SK-N-MC (cell line): ENCODE results near the gene RNF135.

Source experiments
- DNase-seq: peaks from one replicate; pipeline ENCODE4 v3.0.0-alpha.2; 2011; ENCODE audit warnings: low read depth, low spot score
- H3K27ac ChIP-seq: fragments of 200-600 bp; sonication (generic); 2 replicates; pipeline ENCODE4 v1.5.1; 2016; ENCODE audit warnings: mixed run types
- H3K36me3 ChIP-seq: fragments of 200-600 bp; sonication (generic); 2 replicates; pipeline ENCODE4 v1.6.1; 2017; ENCODE audit warnings: antibody characterized with exemption, low read length, mixed read lengths; ENCODE audit not compliant: insufficient read depth
- H3K4me3 ChIP-seq: fragments of 200-600 bp; sonication (generic); 2 replicates; pipeline ENCODE4 v1.5.1; 2016
- H3K9ac ChIP-seq: fragments of 200-600 bp; sonication (generic); 2 replicates; pipeline ENCODE4 v1.8.0; 2017; ENCODE audit warnings: mixed run types, mixed read lengths; ENCODE audit not compliant: insufficient read length
- H3K9me3 ChIP-seq: fragments of 200-600 bp; sonication (generic); 2 replicates; pipeline ENCODE4 v1.6.1; 2017; ENCODE audit warnings: low read depth, mild to moderate bottlenecking, antibody characterized with exemption, low read length, moderate library complexity, mixed read lengths
- EZH2 ChIP-seq: fragments of 200-600 bp; sonication (generic); IDR thresholded peaks from one replicate; pipeline ENCODE4 v1.6.1; 2017; ENCODE audit warnings: antibody characterized with exemption
- FOXP2 ChIP-seq: optimal IDR thresholded peaks from 2 replicates; pipeline ENCODE3; 2011; ENCODE audit warnings: mild to moderate bottlenecking, moderate library complexity; ENCODE audit not compliant: insufficient read depth; ENCODE audit errors: extremely low read length, control extremely low read depth
- POLR2AphosphoS5 ChIP-seq: IDR thresholded peaks from 2 replicates; pipeline ENCODE4 v1.6.1; 2012; ENCODE audit warnings: mild to moderate bottlenecking, low read depth, low read length, borderline replicate concordance

RNF135 gene

DNA sequence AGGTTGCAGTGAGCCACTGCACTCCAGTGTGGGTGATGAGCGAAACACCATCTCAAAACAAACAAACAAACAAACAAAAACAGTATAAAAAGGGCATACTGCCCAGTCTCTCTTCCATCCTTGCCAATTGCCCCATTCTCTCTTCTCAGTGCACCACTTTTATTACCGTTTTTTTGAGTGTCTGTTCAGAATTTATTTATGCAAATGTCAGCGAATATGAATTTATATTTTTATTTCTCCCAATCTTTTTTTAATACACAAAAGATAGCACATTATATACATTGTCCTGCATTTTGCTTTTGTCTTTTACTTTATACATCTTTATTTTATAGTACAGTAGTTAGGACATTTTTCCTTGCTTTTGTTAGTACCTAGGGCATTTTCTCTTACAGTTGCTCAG is 19.6 kb downstream of the RNF135 start:
- no peak overlapping the region for H3K9ac ChIP-seq
- H3K4me3 ChIP-seq, result no peak overlapping the region
- no peak for TF ChIP-seq POLR2AphosphoS5
- no peak for TF ChIP-seq EZH2
- TF ChIP-seq FOXP2, result no peak
- no peaks in the 10 kb centered on the region for H3K9me3 ChIP-seq
- no peak for DNase-seq
- no peak overlapping the region for H3K27ac ChIP-seq
- no peaks in the 10 kb centered on the region for H3K36me3 ChIP-seq

- DNase-seq, result no peak
- H3K36me3 ChIP-seq, result no peaks in the 10 kb centered on the region
- no peaks in the 10 kb centered on the region for H3K9me3 ChIP-seq
- H3K4me3 ChIP-seq, result no peak overlapping the region
- TF ChIP-seq POLR2AphosphoS5 (no peak), EZH2 (no peak), FOXP2 (no peak)
- H3K9ac ChIP-seq, result no peak overlapping the region
- no peak overlapping the region for H3K27ac ChIP-seq
Measured at GRCh38 chr17:30992551-30992950, 21.7 kb downstream of the RNF135 start.

GRCh38 chr17:30995347-30995746 is 24.5 kb downstream of the RNF135 start:
- H3K9me3 ChIP-seq, result no peaks in the 10 kb centered on the region
- H3K9ac ChIP-seq, result no peak overlapping the region
- TF ChIP-seq POLR2AphosphoS5, result no peak
- no peak for TF ChIP-seq FOXP2
- no peak for TF ChIP-seq EZH2
- no peak overlapping the region for H3K27ac ChIP-seq
- no peak overlapping the region for H3K4me3 ChIP-seq
- no peaks in the 10 kb centered on the region for H3K36me3 ChIP-seq
- DNase-seq, result no peak

DNA sequence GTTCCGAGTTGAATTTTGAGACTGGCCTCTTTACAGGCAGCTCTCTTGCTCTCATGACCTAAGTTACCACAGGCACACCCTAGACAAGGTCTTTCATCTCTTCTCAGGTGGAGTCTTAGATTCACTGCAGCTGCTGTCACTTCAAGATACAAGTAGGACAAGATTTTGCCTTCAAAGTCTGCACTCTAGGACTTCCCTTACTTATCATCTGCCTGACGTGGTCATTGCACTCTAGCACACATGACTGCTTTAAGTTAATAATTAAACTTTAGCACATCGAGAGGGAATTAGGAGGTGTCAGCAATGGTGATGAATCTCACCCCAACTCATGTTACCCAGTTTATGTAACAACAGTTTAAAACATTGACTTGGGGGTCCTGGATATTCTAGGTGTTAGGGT is 25.6 kb downstream of the RNF135 start:
- no peak for DNase-seq
- Histone ChIP-seq H3K27ac (no peak overlapping the region), H3K4me3 (no peak overlapping the region), H3K36me3 (no peaks in the 10 kb centered on the region), H3K9ac (no peak overlapping the region), H3K9me3 (no peaks in the 10 kb centered on the region)
- TF ChIP-seq EZH2 (no peak), FOXP2 (no peak)

- H3K9ac ChIP-seq, result no peak overlapping the region
- H3K27ac ChIP-seq, result no peak overlapping the region
- DNase-seq, result no peak
- TF ChIP-seq FOXP2 (no peak), EZH2 (no peak), POLR2AphosphoS5 (no peak)
- no peak overlapping the region for H3K4me3 ChIP-seq
- H3K36me3 ChIP-seq, result no peaks in the 10 kb centered on the region
- no peaks in the 10 kb centered on the region for H3K9me3 ChIP-seq
Measured at GRCh38 chr17:30997270-30997669, 26.4 kb downstream of the RNF135 start.

- no peak for DNase-seq
- no peaks in the 10 kb centered on the region for H3K36me3 ChIP-seq
- no peaks in the 10 kb centered on the region for H3K9me3 ChIP-seq
- no peak overlapping the region for H3K9ac ChIP-seq
- TF ChIP-seq EZH2, result no peak
- no peak for TF ChIP-seq POLR2AphosphoS5
- no peak for TF ChIP-seq FOXP2
- H3K27ac ChIP-seq, result no peak overlapping the region
- H3K4me3 ChIP-seq, result no peak overlapping the region
Measured at GRCh38 chr17:30997842-30998241, 27.0 kb downstream of the RNF135 start.

GRCh38 chr17:31002047-31002446 is 31.2 kb downstream of the RNF135 start:
- no peak for DNase-seq
- no peak overlapping the region for H3K4me3 ChIP-seq
- no peak overlapping the region for H3K9ac ChIP-seq
- H3K27ac ChIP-seq, result no peak overlapping the region
- TF ChIP-seq POLR2AphosphoS5, result no peak
- no peak for TF ChIP-seq FOXP2
- no peak for TF ChIP-seq EZH2
- no peaks in the 10 kb centered on the region for H3K9me3 ChIP-seq
- no peaks in the 10 kb centered on the region for H3K36me3 ChIP-seq

DNA sequence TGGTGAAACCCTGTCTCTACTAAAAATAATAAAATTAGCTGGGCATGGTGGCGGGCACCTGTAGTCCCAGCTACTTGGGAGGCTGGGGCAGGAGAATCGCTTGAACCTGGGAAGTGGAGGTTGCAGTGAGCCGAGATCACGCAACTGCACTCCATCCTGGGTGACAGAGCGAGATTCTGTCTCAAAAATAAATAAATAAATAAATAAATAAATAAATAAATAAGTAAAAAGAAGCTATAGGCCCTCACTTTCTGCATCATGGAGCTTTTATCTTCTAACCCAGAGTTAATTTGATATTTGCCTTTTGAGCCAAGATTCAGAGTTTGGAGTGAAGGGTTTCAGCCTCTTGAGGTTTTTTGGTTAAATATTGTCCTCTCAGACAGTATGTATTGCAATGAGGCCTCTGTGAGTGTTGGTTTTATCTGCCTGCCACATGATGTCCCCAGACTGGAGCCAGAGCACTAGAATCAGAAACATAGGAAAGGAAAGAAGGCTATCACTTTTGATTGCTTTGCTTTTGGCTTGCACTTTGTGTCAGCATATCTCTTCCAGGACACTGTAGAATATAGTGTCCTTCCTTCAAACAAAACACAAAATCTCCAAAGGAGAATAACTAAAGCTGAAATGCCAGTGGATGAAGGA is 32.5 kb downstream of the RNF135 start:
- H3K9me3 ChIP-seq, result no peaks in the 10 kb centered on the region
- no peak overlapping the region for H3K9ac ChIP-seq
- no peaks in the 10 kb centered on the region for H3K36me3 ChIP-seq
- no peak overlapping the region for H3K27ac ChIP-seq
- no peak for DNase-seq
- TF ChIP-seq EZH2 (no peak), POLR2AphosphoS5 (no peak), FOXP2 (no peak)
- H3K4me3 ChIP-seq, result no peak overlapping the region

DNA sequence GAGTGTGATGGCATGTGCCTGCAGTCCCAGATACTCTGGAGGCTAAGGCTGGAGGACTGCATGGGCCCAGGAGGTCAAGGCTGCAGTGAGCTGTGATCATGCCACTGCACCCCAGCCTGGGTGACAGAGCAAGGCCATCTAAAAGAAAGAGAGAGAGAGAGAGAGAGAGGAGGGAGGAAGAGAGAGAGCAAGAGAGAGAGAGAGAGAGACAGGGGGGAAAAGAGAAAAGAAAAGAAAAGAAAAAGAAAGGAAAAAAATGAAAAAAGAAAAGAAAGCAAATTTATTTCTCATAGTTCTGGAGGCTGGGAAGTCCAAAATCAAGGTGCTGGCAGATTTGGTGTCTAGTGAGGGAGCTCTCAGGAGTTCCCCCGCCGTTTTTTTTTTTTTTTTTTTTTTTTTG is 33.3 kb downstream of the RNF135 start:
- TF ChIP-seq FOXP2 (no peak), EZH2 (no peak), POLR2AphosphoS5 (no peak)
- Histone ChIP-seq H3K27ac (no peak overlapping the region), H3K9me3 (no peaks in the 10 kb centered on the region), H3K4me3 (no peak overlapping the region), H3K36me3 (no peaks in the 10 kb centered on the region), H3K9ac (no peak overlapping the region)
- no peak for DNase-seq
